HG02973 (cell line): ENCODE measurements around the gene AQR.

Experiments
- ATAC-seq: cut with Tn5 transposase; IDR thresholded peaks from one replicate; pipeline ENCODE4 v1.9.1; 2021; ENCODE audit warnings: moderate library complexity; ENCODE audit not compliant: unreplicated experiment

The AQR gene

DNA sequence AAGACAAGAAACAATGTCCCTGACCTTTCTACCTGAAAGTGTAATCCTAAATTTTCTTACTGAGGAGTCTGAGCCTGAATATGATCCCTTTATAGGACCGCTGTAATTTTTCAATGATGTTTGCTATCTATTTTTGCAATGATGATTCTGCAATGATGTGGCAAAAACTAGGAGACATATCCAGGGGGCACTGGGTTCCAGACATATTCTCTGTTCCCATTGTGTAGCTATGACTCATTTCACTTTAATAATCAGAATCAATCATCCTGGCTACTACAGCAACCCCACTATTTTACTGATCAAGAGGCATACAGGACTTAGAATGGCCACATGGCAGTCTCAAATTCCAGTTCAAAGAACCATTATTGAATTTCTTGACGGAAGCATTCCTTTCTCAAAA, 85.9 kb downstream of the AQR start:
- ATAC-seq: no peak

DNA sequence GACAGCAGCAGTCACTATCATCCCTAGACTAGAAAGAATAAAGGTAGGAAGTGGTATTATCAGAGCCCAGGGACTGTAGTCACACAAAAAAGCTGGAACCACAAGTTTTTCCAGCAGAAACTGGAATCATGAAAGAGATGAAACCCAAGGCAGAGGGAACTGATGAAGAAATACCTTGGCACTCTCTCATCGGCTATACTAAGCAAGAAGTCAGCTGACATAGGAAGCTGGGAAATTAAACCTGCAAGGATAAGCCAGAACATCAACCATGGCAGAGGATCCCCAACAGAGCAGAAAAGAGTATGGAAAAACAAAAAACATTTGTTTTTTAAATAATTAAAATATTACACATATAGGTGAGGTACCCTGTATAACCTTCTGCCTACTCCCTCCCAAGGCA, 86.5 kb downstream of the AQR start:
- ATAC-seq: no peak

DNA sequence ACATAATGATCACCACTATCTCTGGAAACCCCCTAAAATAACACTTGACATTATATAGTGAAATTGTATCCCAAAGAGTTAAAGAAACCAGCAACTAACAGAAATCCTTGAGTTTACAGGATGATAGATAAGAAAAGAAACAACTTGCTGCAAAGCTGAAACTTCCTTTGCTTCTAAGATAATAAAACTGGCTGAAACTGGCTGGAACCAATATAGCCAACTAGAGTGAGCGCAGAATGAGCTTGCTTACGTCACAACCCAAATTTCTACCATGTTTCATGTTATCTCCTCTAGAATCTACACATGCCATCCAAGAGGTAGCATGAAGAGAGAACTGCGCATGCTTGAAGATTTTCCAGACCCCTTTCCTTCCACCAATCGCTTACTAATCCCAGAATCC, 90.4 kb downstream of the AQR start:
- ATAC-seq: no peak

DNA sequence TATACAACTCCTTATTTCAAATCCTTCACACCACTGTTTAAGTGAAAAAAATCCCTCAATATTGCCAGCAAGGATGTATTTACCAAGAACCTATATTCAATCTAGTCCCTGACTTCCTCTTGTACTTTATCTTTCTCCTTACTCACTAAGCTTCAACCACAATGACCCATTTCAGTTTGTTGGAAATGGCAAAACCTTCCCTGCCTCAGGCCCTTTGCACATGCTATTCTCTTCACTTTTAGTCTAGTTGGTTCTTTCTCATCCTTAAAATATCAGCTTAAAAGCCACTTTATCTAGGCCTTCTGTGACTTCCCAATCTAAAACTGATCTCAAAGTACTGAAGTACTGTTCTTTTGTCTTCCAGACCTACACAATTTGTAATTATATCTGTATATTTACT, 92.9 kb downstream of the AQR start:
- no peak for ATAC-seq

DNA sequence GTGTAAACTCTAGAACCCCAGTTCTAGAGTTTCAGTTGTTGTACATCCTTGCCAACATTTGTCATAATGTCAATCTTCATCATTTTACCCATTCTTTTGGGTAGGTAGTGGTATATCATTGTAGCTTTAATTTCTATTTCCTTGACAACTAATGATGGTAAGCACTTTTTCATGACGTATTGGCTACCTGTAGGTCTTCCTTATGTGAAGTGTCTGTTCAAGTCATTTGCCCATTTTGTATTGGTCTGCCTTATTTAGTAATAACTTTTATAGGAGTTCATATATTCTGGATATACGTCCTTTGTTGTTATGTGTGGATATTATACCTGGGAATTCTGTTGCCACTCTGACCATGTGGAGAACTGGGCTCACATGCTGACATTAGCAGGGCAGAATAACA, 100.4 kb downstream of the AQR start:
- no peak for ATAC-seq

DNA sequence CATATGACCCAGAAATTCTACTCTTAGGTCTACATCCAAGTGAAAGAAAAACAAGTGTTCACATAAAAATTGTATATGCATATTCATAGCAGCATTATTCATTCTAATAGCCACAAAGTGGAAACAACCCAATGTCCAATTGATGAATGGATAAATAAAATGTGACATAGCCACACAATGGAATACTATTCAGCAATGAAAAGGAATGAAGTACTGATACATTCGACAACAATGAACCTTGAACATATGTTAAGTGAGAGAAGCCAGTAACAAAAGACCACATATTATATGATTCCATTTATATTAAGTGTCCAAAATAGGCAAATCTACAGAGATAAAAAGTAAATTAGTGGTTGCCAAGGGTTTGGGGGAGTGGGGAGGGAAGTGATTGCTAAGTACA, 104.0 kb downstream of the AQR start:
- no peak for ATAC-seq

DNA sequence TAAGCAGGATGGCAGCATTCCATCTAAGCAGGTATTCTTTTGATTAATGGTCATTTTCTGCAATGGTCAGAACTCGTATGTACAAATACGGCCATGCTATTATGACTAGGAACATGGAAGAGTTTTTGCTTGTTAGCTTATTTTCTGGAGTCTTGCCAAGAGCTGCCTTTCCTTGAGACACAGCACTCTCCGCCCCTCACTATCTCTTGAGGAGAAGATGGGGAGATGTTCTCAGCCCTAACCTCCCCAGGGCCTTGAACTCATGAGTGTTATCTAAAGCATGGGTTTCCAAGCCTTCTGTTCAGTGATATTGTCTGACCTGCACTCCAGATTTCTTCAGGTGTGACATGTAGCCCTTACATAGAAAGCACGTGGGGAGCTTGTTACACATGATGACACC, 108.3 kb downstream of the AQR start:
- no peak for ATAC-seq

DNA sequence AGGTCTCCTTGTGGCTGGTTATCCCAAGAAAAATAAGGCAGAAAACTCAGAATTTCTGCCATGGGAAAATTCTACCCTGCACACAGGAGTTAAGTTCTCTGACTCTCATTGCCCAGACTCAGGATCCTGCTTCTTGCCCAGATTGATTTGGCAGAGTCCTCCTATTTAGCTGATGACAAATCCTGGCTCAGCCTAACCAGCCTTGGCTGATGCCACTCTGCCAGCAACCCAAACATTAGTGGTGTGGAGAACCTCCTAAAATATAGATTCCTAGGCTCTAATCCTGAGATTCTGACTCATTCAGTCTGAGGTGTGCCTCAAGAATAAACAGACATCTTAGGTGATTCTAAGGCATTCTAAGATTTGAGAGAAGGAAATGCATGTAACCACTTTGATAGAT, 113.6 kb downstream of the AQR start:
- ATAC-seq: no peak

DNA sequence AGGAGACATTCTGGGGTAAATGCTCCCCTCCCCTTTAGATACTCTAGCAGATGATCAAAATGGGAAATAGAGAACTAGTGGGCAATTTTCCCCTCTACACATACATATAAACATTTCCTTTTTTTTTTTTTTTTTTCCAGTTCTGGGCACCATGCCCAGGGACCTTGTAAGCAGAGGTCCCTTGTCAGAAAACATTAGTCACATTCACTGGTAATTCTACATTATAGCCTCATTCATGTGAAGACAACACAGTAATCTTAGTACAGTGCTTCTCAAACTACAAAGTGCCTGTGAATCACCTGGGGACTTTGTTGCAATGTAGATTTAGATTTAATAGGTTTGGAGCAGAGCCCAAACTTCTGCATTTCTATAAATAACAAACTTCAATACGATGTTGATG, 114.1 kb downstream of the AQR start:
- ATAC-seq: no peak

DNA sequence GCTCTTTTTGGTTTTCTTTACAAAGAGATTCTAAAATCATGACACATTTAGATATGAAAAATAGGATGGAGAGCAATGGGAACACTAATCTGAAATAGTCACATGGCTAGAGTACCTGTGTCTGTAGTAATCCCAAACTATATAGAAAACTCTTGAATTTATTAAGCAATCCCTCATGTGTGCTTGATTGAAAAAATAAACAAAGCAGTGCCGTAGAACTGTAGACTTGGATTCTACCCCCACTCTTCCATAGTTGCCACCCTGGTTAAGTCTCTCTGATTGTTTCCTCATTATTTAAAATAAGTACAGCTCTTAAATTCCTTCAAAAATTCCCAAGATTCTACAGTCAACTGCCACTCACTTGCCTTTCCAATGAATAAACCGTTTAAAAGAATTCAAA, 115.3 kb downstream of the AQR start:
- no peak for ATAC-seq

DNA sequence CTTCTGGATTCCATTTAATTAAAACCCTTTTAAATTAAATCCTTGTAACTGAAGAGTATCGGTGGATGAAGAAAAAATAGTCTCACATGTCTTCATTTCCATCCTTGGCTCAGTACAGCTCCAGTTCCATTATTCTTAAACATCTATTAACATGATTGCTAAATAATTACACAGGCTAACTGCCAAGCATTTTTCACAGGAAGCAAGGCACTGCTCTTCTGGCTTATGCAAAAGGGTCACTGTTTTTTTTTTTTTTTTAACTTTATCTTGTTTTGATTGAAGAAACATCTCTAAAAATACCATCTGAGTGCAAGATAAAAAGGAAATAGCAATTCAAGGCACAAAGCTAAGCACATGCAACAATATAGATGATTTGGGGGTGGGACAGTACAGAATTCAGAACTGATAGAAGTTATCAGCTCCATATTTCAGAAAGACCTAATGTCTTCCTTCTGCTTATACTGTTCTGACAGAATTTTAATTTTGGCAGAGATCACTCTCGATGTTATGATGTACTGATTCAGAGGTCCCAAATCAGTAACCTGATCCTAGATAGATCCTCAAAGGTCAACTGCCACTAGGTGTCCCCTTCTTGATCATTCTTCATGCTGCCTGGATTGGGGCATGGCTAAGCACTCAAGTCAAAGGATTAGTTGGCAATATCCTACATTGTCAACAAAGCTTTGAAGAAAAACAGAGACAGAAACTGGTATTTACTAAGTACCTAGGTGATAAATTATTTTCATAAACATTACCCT, 116.4 kb downstream of the AQR start:
- ATAC-seq: no peak

DNA sequence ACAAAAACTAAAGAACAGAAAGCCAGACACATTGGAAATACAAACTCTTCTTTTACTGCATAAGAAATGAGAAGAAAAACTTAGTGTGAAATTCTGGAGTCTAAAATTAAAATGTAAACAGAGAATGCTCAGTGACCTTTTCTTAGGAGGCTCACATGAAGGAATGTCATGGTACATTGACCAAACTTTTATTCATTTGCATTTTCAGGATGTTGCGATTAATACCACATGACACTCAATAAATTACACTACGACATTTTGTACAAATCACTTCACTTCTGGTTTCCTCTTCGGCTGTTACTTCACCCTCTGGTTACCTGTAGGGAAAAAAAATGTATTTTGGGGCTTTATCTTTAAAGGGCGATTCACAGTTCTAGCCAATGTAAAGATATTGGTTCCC, 117.8 kb downstream of the AQR start:
- no peak for ATAC-seq

DNA sequence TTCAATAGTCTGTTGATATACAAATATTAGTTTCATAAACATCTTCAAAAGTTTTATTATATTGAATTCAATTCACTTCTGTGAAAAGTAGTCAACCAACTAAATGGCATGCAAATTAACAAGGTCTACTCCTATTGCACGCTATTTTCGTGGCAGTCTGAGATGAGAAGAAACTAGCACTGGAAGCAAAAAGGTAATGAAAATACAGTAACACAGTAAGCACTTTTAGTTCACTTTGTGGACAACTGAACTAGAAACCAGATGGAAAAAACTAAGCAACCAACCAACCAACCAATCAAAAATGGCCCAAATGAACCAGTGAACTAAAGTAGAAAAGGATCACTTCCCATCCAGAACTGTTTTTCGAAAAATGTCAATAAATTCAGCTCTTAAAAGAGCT, 118.5 kb downstream of the AQR start:
- ATAC-seq: no peak

DNA sequence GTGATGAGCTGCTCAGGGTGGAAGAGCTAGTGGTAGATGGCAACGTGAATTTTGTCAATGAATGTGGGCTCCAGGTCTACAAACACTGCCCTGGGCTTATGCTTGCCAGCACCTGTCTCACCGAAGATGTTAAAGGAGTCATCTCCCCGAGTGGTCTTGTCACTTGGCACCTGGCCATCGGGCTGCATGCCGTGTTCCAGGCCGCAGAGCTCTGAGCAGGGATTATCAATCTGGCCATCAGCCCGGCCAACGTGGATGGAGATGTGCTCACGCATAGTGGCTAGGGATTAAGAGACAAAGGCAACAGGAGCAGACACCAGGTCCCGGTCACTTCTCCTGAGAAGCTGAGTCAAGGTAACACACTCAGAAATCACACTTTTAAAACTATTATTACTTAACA, 119.4 kb downstream of the AQR start:
- no peak for ATAC-seq

DNA sequence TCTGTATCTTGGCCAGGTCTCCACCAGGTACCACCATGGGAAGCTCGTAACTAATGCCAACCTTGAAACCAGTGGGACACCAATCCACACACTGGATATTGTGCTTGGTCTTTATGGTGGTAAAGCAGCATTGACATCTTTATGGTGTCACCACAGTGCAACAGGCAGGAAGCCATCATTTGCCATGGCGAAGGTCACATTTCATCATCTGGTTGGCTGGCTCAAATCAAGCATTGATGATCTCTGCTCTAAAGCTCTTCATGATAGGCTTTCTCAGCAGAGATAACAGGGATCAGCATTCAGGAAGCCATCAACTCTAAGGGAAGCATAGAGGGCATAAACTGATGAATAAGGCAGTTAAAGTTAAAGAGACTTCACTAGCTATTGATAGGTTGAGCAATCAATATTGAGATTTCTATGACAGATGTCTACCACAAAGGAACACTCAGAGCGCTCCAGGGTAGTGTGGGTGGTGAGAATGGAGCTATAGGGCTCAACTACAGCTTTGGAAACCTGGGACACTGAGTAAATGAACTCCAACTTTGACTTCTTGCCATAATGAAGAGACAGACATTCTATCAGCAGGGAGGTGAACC, 120.1 kb downstream of the AQR start:
- ATAC-seq: no peak

DNA sequence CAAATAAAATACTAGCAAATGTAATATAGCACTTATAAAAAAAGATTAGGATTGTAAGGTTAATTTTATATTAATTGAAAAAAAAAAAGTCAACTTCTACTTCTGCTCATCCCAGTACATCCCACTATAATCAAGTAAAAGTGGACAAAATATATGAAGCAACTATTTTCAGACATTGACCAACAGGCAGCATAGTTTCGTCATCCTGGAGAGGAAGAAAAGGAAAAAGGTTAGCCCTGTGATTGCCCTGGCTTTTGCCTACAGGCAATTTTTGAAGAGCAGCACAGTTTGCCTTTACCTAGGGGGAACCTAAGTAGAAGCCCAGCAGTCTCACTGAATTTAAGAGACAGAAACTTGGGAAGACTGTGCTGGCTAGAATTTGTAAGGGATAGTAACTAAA, 121.9 kb downstream of the AQR start:
- no peak for ATAC-seq

DNA sequence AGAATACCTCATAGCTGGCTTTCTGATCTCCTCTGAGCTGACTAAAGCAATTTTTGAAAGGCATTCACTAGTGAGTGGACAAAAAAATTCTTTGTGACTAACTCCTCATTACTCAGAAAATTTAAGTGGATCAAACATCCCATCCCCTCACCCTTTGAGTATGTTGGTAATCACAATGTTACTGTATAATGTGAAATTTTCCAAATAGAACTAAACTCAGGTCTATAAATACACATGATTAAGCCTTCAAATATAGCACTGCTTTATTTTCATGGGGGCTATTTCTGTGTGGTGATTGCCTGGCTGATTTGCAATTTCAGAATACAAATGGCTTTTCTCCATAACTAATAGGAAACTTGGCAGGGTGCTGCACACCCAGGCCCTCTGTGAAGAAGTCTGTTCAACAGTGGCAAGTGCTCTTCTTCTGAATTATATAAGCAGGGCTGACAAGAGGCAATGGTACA, 128.2 kb downstream of the AQR start:
- no peak for ATAC-seq

DNA sequence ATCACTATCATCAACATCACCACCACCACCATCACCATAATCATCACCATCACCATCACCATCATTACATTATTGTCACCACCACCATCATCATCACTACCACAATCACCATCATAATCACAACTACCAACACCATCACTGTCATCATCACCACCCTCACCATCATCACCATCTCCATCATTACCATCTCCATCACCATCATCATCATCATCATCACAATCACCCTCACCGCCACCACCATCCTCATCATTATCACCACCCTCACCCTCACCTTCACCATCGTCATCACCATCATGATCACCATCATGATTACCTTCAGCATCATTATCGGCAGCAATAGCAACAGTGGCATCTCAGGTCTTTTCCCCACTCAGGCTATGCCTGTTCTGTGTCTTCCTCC, 131.3 kb downstream of the AQR start:
- no peak for ATAC-seq

DNA sequence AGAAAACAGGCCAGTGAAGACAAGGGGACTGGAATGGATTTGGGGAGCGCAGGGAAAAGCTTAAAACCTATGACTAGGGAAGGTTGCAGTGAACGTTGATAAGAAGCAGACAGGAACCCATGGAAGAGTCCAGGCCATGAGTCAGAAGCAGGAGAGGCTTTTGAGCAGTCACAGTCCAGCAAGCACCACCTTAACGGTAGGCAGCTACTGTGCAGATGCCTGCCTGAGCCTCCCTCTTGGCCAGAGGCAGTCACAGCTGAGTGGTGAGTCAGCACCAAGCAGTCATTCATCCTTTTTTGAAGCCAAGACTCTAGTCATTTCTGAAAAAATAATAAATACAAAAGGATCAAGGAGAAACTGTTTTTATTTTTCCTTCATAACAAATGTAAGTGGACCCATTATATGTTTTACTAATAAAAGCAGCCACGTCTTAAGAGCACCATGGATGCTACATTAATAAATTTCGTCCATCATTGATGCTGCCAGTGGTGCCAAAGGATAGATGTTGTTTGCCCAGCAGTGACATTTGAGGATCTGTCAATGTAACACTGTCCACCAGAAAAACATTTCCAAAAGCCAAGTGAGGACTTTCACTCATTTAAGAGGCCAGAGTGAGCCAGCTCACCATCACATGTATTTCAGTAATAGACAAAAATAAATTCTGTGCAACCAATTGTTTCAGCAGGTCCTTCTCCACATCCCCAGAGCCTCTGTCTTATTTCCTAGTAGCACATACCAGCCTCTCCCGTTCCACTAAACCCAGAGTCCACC, 132.1 kb downstream of the AQR start:
- no peak for ATAC-seq

DNA sequence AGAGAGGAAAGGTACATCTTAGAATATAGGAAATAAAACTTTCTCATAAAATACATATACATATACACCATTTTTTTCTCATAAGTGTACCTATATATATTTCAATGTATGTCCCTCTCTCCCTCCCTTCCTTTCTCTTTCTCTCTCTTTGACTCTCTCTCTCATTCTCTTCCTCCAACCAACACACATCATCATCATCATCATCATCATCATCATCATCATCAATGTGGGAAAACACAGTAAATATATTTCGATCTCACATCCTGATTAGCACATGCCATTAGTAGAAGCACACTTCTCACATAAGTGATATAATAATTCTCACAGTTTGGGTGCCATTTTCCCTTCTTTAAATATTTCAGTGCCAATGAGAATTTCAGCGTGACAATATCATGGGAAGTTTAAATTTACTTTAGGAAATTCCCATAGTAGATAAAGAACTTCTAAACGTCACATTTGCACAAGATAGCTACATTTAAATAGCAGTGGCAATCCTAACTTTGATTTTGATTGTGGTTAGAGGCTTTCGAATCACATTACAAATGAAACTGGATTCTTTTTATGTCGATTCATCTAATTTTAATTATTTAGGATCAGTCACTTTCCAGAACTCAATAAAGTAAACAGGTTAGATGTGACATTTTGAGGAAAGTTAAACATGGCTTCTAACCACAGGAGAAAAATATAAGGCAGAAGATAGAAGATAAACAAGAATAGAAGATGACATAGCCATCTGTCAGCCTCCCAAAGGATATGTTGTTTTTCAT, 141.2 kb downstream of the AQR start:
- ATAC-seq: no peak

DNA sequence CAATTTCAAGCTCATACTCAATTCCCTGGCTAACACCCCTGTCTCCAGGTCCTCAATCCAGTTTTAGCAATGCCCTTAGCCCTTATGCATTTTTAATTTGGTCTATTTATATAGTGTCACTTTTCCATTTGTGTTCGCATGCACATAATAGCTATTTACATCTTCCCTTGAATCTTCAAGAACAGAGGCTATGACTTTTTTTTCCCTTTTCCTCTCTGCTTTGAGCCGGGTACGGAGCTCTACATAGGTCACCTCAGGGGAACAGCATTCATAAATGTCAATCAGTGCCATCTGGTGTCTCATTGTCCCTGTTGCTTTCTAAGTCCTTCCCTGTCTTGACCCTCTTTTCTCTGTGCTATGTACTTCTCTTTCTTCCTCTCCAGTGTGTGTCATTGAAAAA, 147.7 kb downstream of the AQR start:
- no peak for ATAC-seq
